ENCODE results near the gene RIPOR1.

RIPOR1 gene

DNA sequence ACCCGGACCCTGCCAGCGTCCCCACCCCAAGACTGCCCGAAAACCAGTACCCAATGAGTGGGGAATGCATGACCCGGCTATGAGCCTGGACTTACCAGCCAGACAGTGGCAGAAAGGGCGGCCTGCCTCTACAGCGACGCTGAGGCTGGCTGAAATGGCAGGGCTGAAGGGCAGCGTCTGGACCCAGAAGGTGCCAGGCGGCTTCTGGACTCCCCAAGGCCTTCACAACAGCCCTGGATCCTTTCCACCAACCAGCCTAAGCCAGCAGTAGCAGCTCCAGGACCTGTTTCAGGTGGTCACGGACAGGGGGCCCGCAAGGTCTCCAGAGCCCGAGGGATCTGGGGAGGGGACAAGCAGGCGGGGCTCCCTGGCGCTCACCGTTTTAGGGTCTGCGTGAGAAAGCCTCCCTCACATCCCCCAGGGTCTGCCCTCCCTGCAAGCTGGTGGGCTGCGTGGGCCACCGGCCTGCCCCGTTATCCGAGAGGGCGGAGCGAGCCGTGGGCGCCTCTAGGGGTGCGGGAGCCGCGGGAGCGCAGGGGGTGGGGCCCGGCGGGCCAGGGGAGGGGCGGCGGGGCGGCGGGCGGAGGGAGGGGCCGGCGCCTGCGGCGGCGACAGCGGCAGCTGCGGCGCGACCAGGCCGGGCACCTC lies at the start of gene RIPOR1:
Gene RIPOR1, plus strand, starts transcription at position 608 of the 648 bp plus-strand sequence. CDS start 9,618 bp downstream, outside the sequence.
- H2AFZ ChIP-seq (ENCODE audit: low read length), result no peak within 1 kb of the TSS
- H3K4me2 ChIP-seq (ENCODE audit: low read length), result peak within 1 kb of the TSS; percentile 80
- H3K4me3 ChIP-seq (ENCODE audit: low read depth, low read length, poor library complexity, severe bottlenecking), result peak within 1 kb of the TSS; percentile 60
- H3F3A ChIP-seq (ENCODE audit: insufficient read depth, low read length), result peaks cover 4% of the 10 kb centered on the region; the same call in 1 of the 2 replicates
- no peaks in the 10 kb centered on the region for H3K36me3 ChIP-seq (ENCODE audit: insufficient read depth, low read length)
- H3K27ac ChIP-seq (ENCODE audit: low read depth, low read length, poor library complexity, severe bottlenecking), result peak within 1 kb of the TSS; percentile 92
- H3K9me2 ChIP-seq (ENCODE audit: low read depth, low read length), result no peaks in the 10 kb centered on the region
- H3K27me3 ChIP-seq (ENCODE audit: insufficient read depth, low read length), result 0 out of 2 replicates have a peak, but pooled peaks cover 3% of the 10 kb centered on the region
- no peaks in the 10 kb centered on the region for H3K9me3 ChIP-seq (ENCODE audit: low read length)
- H4K20me1 ChIP-seq (ENCODE audit: insufficient read depth, low read length), result no peaks in the 10 kb centered on the region
- peaks cover 45% of the 10 kb centered on the region for H3K4me1 ChIP-seq (ENCODE audit: insufficient read depth, low read length, severe bottlenecking)
- no peaks in the 10 kb centered on the region for H3K79me2 ChIP-seq (ENCODE audit: insufficient read depth, low read length)
- no peak for TF ChIP-seq CTCF (IDR thresholded peaks at IDR 0.05; ENCODE audit: low read length)
- TF ChIP-seq EZH2 (IDR thresholded peaks at IDR 0.05; ENCODE audit: borderline replicate concordance, low read length), result no peak
- peak within 1 kb of the TSS; percentile 58 for H3K9ac ChIP-seq (ENCODE audit: low read length)

- H3K9ac ChIP-seq (ENCODE audit: low read length), result peak within 1 kb of the TSS; percentile 92
- H3K27me3 ChIP-seq (ENCODE audit: insufficient read depth, low read length), result no peaks in the 10 kb centered on the region
- H3K27ac ChIP-seq (ENCODE audit: low read depth, low read length, poor library complexity, severe bottlenecking), result peak within 1 kb of the TSS; percentile 83
- H3K4me1 ChIP-seq (ENCODE audit: insufficient read depth, low read length, severe bottlenecking), result peaks cover 29% of the 10 kb centered on the region
- no peaks in the 10 kb centered on the region for H3K9me3 ChIP-seq (ENCODE audit: low read length)
- H3K36me3 ChIP-seq (ENCODE audit: insufficient read depth, low read length), result peaks cover 20% of the 10 kb centered on the region; the same call in 1 of the 2 replicates
- H3K9me2 ChIP-seq (ENCODE audit: low read depth, low read length), result no peaks in the 10 kb centered on the region
- H3F3A ChIP-seq (ENCODE audit: insufficient read depth, low read length), result no peaks in the 10 kb centered on the region
- peaks cover 40% of the 10 kb centered on the region for H3K79me2 ChIP-seq (ENCODE audit: insufficient read depth, low read length)
- TF ChIP-seq CTCF (IDR thresholded peaks at IDR 0.05; ENCODE audit: low read length), result peak; percentile 85
- TF ChIP-seq EZH2 (IDR thresholded peaks at IDR 0.05; ENCODE audit: borderline replicate concordance, low read length), result no peak
- no peak within 1 kb of the TSS for H2AFZ ChIP-seq (ENCODE audit: low read length)
- H4K20me1 ChIP-seq (ENCODE audit: insufficient read depth, low read length), result no peaks in the 10 kb centered on the region
- peak within 1 kb of the TSS; percentile 91 for H3K4me3 ChIP-seq (ENCODE audit: low read depth, low read length, poor library complexity, severe bottlenecking)
- H3K4me2 ChIP-seq (ENCODE audit: low read length), result peak within 1 kb of the TSS; percentile 98
Observed at GRCh38 chr16:67480833-67481560, 47.6 kb upstream of the RIPOR1 start, which contains the start of gene ATP6V0D1. Gene ATP6V0D1, minus strand, starts transcription at chr16:67481157. Its CDS starts 71 bp downstream, at chr16:67481086.

DNA sequence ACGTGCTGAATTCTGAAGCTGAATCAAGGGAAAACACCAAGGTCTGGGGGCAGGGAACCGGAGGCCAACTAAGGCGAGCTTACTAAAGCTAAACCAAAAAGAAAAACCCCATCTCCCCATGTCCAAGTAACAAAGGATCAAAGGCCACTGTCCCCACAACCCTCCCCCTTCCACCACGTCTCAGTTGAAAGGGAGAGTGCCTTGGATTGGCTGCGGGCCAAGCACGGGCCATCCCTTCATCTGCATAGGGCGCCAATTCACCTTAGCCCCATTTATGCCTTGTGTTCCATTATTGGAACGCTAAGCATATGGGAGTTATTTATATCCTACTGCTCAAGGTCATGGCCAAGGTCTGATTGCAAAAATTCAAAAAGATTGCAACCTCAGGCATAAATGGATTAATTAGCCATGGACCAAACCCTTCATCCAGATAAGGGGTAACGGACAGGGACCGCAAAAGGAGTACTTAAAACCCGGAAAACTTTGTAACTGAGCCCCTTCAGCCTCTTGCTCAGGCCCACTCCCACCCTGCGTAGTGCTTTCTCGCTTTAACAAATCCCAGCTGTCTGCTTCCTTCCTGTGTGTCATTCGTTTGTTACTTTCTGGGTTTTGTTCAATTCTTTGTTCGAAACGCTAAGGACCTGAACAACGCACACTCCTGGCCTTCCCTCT lies 46.9 kb upstream of the RIPOR1 start:
- Histone ChIP-seq H3K79me2 (ENCODE audit: insufficient read depth, low read length) (peaks cover 33% of the 10 kb centered on the region), H3K4me1 (ENCODE audit: insufficient read depth, low read length, severe bottlenecking) (peaks cover 29% of the 10 kb centered on the region), H3K9me2 (ENCODE audit: low read depth, low read length) (no peaks in the 10 kb centered on the region), H3K9me3 (ENCODE audit: low read length) (no peaks in the 10 kb centered on the region), H3K4me2 (ENCODE audit: low read length) (peak overlapping the region; percentile 93), H2AFZ (ENCODE audit: low read length) (no peak overlapping the region), H3K9ac (ENCODE audit: low read length) (peak overlapping the region; percentile 92), H3K4me3 (ENCODE audit: low read depth, low read length, poor library complexity, severe bottlenecking) (peak overlapping the region; percentile 91), H3K27me3 (ENCODE audit: insufficient read depth, low read length) (no peaks in the 10 kb centered on the region), H3F3A (ENCODE audit: insufficient read depth, low read length) (no peaks in the 10 kb centered on the region), H3K27ac (ENCODE audit: low read depth, low read length, poor library complexity, severe bottlenecking) (peak overlapping the region; percentile 83), H4K20me1 (ENCODE audit: insufficient read depth, low read length) (no peaks in the 10 kb centered on the region), H3K36me3 (ENCODE audit: insufficient read depth, low read length) (peaks cover 23% of the 10 kb centered on the region; the same call in 1 of the 2 replicates)
- TF ChIP-seq EZH2 (IDR thresholded peaks at IDR 0.05; ENCODE audit: borderline replicate concordance, low read length), result no peak
- no peak for TF ChIP-seq CTCF (IDR thresholded peaks at IDR 0.05; ENCODE audit: low read length)
